HEK293 (cell line): Measurements from ENCODE around the gene TAGAP.

Experiments used
- CTCF ChIA-PET: fragments of 350-600 bp; formaldehyde crosslinking; extraction: SDS; loops from one replicate; lab custom pipeline; 2021; ENCODE audit warnings: antibody characterized with exemption; lab: Yijun Ruan, JAX
- POLR2A ChIA-PET: fragments of 300-600 bp; formaldehyde crosslinking; extraction: SDS; loops from one replicate; lab custom pipeline; 2020; ENCODE audit warnings: antibody characterized with exemption, inconsistent platforms; lab: Yijun Ruan, JAX
- H3K27ac ChIP-seq: fragments of 200-500 bp; sonication (Bioruptor generic); 2 replicates; pipeline ENCODE4 v1.5.1; 2014; ENCODE audit warnings: low read depth, low read length, control low read depth, inconsistent platforms; ENCODE audit errors: extremely low read depth
- H3K36me3 ChIP-seq, 2 experiments: fragments of 200-500 bp in 1 of 2; sonication (Bioruptor generic) in 1 of 2; 1 replicate in 1 of 2; 2 replicates in 1 of 2; pipeline ENCODE4 v1.5.1; 2014 to 2017; ENCODE audit warnings: inconsistent platforms in 2 of 2, low read length in 2 of 2; ENCODE audit not compliant: control insufficient read depth in 2 of 2, insufficient read depth in 1 of 2
- H3K4me1 ChIP-seq: fragments of 200-500 bp; sonication (Bioruptor generic); 2 replicates; pipeline ENCODE4 v1.5.1; 2014; ENCODE audit warnings: mild to moderate bottlenecking, low read length, inconsistent platforms; ENCODE audit not compliant: control insufficient read depth, insufficient read depth
- H3K4me3 ChIP-seq: 2 replicates; pipeline ENCODE4 v1.5.1; 2011; ENCODE audit warnings: low read depth, mild to moderate bottlenecking, control low read depth, low read length, moderate library complexity
- H3K9me3 ChIP-seq: fragments of 200-500 bp; sonication (Bioruptor generic); 2 replicates; pipeline ENCODE4 v1.5.1; 2014; ENCODE audit warnings: low read depth, low read length, inconsistent platforms; ENCODE audit not compliant: control insufficient read depth, insufficient read depth
- BCL11B ChIP-seq: fragments of 450-650 bp; formaldehyde crosslinking; IDR thresholded peaks from 2 replicates; pipeline ENCODE4 v1.5.1; 2016; ENCODE audit warnings: low read depth, missing biosample characterization, missing genetic modification characterization
- EGR2 ChIP-seq: fragments of 450-650 bp; formaldehyde crosslinking; IDR thresholded peaks from 2 replicates; pipeline ENCODE4 v1.5.1; 2016; ENCODE audit warnings: low read depth, missing biosample characterization, missing genetic modification characterization
- GFI1B ChIP-seq: fragments of 450-650 bp; formaldehyde crosslinking; IDR thresholded peaks from 2 replicates; pipeline ENCODE4 v1.5.1; 2016; ENCODE audit warnings: missing biosample characterization, missing genetic modification characterization
- GLIS1 ChIP-seq: fragments of 450-650 bp; formaldehyde crosslinking; IDR thresholded peaks from 2 replicates; pipeline ENCODE4 v1.5.1; 2016; ENCODE audit warnings: missing biosample characterization, missing genetic modification characterization
- HOXA7 ChIP-seq: sonication (generic); formaldehyde crosslinking; IDR thresholded peaks from 2 replicates; pipeline ENCODE4 v1.8.1; 2022; ENCODE audit warnings: missing genetic modification reagents, borderline replicate concordance
- KLF8 ChIP-seq: fragments of 450-650 bp; formaldehyde crosslinking; IDR thresholded peaks from 2 replicates; pipeline ENCODE4 v1.5.1; 2016; ENCODE audit warnings: missing biosample characterization, missing genetic modification characterization
- REPIN1 ChIP-seq: fragments of 450-650 bp; formaldehyde crosslinking; IDR thresholded peaks from 2 replicates; pipeline ENCODE4 v1.5.1; 2017; ENCODE audit warnings: missing biosample characterization, missing genetic modification characterization, low read depth
- SALL2 ChIP-seq: fragments of 450-650 bp; formaldehyde crosslinking; IDR thresholded peaks from 2 replicates; pipeline ENCODE4 v1.5.0; 2017; ENCODE audit warnings: missing biosample characterization, mild to moderate bottlenecking, missing genetic modification characterization, borderline replicate concordance
- SP7 ChIP-seq: fragments of 450-650 bp; formaldehyde crosslinking; IDR thresholded peaks from 2 replicates; pipeline ENCODE4 v1.5.1; 2016; ENCODE audit warnings: missing biosample characterization, missing genetic modification characterization
- ZBTB8A ChIP-seq: fragments of 450-650 bp; formaldehyde crosslinking; IDR thresholded peaks from 2 replicates; pipeline ENCODE4 v1.5.1; 2016; ENCODE audit warnings: missing biosample characterization, missing genetic modification characterization
- ZFHX2 ChIP-seq: fragments of 450-650 bp; formaldehyde crosslinking; conservative IDR thresholded peaks from 2 replicates; pipeline ENCODE4 v1.5.1; 2016; ENCODE audit warnings: missing biosample characterization, missing genetic modification characterization
- ZNF112 ChIP-seq: fragments of 450-650 bp; formaldehyde crosslinking; IDR thresholded peaks from 2 replicates; pipeline ENCODE4 v1.5.0; 2017; ENCODE audit warnings: missing biosample characterization, missing genetic modification characterization
- ZNF121 ChIP-seq: fragments of 450-650 bp; formaldehyde crosslinking; IDR thresholded peaks from 2 replicates; pipeline ENCODE4 v1.5.1; 2016; ENCODE audit warnings: missing biosample characterization, missing genetic modification characterization
- ZNF133 ChIP-seq: fragments of 450-650 bp; formaldehyde crosslinking; IDR thresholded peaks from 2 replicates; pipeline ENCODE4 v1.5.1; 2016; ENCODE audit warnings: missing biosample characterization, missing genetic modification characterization
- ZNF223 ChIP-seq: fragments of 450-650 bp; formaldehyde crosslinking; IDR thresholded peaks from 2 replicates; pipeline ENCODE4 v1.5.1; 2016; ENCODE audit warnings: missing biosample characterization, missing genetic modification characterization
- ZNF391 ChIP-seq: fragments of 450-650 bp; formaldehyde crosslinking; IDR thresholded peaks from 2 replicates; pipeline ENCODE4 v1.5.1; 2016; ENCODE audit warnings: low read depth, missing biosample characterization, missing genetic modification characterization, borderline replicate concordance
- ZNF394 ChIP-seq: fragments of 450-650 bp; formaldehyde crosslinking; IDR thresholded peaks from 2 replicates; pipeline ENCODE4 v1.5.1; 2016; ENCODE audit warnings: missing biosample characterization, missing genetic modification characterization, mild to moderate bottlenecking, moderate library complexity, borderline replicate concordance
- ZNF623 ChIP-seq: fragments of 450-650 bp; formaldehyde crosslinking; IDR thresholded peaks from 2 replicates; pipeline ENCODE4 v1.5.1; 2016; ENCODE audit warnings: missing biosample characterization, missing genetic modification characterization
- ZNF624 ChIP-seq: fragments of 450-650 bp; formaldehyde crosslinking; IDR thresholded peaks from 2 replicates; pipeline ENCODE4 v1.5.1; 2017; ENCODE audit warnings: missing biosample characterization, missing genetic modification characterization
- ZNF629 ChIP-seq: fragments of 450-650 bp; formaldehyde crosslinking; IDR thresholded peaks from 2 replicates; pipeline ENCODE4 v1.5.1; 2017; ENCODE audit warnings: missing biosample characterization, missing genetic modification characterization
- ZNF830 ChIP-seq: fragments of 450-650 bp; IDR thresholded peaks from 2 replicates; pipeline ENCODE4 v1.5.0; 2018; ENCODE audit warnings: missing biosample characterization, missing genetic modification characterization, low read depth, mild to moderate bottlenecking, moderate library complexity
- ZXDB ChIP-seq: fragments of 450-650 bp; formaldehyde crosslinking; IDR thresholded peaks from 2 replicates; pipeline ENCODE4 v1.5.1; 2016; ENCODE audit warnings: missing biosample characterization, missing genetic modification characterization
- TF ChIP-seq, protein P1 (sequence below): fragments of 450-650 bp; formaldehyde crosslinking; IDR thresholded peaks from 2 replicates; pipeline ENCODE4 v1.5.1; 2016; ENCODE audit warnings: missing biosample characterization, missing genetic modification characterization
- TF ChIP-seq, protein P2 (sequence below): IDR thresholded peaks from 2 replicates; pipeline ENCODE4 v1.6.1; 2011; ENCODE audit warnings: mild to moderate bottlenecking, low read depth, low read length, borderline replicate concordance
- TF ChIP-seq, protein P3 (sequence below): fragments of 450-650 bp; formaldehyde crosslinking; IDR thresholded peaks from 2 replicates; pipeline ENCODE4 v1.5.1; 2016; ENCODE audit warnings: missing biosample characterization, missing genetic modification characterization

TAGAP gene

DNA sequence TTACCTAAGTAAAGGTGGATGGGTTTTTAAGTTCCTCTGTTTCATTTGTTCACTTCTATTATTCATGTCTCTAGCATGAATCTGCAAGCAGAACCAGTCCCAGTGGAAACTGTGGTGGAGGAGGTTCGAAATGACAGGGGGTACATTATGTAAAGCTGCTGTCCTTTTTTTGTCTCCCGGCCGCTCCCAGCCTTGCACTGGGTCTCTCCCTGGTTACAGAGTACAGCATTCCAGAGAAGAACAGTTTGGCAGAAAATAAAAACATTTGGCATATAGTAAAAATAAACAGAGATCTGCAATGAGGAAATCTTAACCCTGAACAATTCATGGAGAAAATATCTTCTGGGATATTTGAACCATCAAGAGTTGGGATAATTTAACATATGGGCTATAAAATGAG, 34.6 kb upstream of the TAGAP start:
- no peak for TF ChIP-seq HOXA7 (CRISPR knock-in tag)
- no peak for TF ChIP-seq ZBTB8A (tag by site-specific recombination)
- TF ChIP-seq, protein P1, sequence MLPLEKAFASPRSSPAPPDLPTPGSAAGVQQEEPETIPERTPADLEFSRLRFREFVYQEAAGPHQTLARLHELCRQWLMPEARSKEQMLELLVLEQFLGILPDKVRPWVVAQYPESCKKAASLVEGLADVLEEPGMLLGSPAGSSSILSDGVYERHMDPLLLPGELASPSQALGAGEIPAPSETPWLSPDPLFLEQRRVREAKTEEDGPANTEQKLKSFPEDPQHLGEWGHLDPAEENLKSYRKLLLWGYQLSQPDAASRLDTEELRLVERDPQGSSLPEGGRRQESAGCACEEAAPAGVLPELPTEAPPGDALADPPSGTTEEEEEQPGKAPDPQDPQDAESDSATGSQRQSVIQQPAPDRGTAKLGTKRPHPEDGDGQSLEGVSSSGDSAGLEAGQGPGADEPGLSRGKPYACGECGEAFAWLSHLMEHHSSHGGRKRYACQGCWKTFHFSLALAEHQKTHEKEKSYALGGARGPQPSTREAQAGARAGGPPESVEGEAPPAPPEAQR, result no peak
- TF ChIP-seq ZNF830 (tag by site-specific recombination), result no peak
- TF ChIP-seq GFI1B (tag by site-specific recombination), result no peak
- TF ChIP-seq ZNF133 (tag by site-specific recombination), result no peak
- ChIA-PET CTCF (interaction anchor here (0.9 to 1.3 kb wide), 4 partner anchors 24 to 107 kb away, joined by 3 to 5 read pairs (median 4); no protein-coding TSS in a partner anchor), POLR2A (no interaction called here)
- Histone ChIP-seq H3K4me1 (no peaks in the 10 kb centered on the region), H3K27ac (no peak overlapping the region), H3K36me3 (no peaks in the 10 kb centered on the region), H3K9me3 (no peaks in the 10 kb centered on the region), H3K4me3 (no peak overlapping the region)

DNA sequence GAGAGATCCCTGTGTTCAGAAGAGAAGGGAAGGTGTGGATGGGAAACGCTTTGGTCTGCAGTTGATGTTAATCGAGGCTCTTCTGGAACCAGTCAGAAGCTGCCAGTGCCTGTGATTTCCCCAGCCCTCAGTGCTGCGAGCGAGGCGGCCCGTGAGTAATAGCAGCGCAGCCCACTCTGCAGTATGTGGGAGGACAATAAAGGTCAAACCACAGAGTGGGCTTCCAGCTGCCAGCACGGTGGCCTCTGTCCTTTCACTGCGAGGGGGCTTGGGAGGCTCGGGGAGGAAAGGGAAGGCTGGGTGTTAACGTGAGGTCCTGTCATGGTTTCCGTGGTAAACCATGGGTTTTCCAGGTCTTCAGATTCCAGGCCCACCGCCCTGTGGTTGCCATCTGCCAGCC, 32.3 kb upstream of the TAGAP start:
- Histone ChIP-seq H3K4me1 (no peaks in the 10 kb centered on the region), H3K27ac (no peak overlapping the region), H3K4me3 (no peak overlapping the region), H3K9me3 (no peaks in the 10 kb centered on the region), H3K36me3 (no peaks in the 10 kb centered on the region)
- POLR2A ChIA-PET, result no interaction called here
- no peak for TF ChIP-seq ZXDB (tag by site-specific recombination)
- TF ChIP-seq ZNF391 (tag by site-specific recombination), result no peak
- peak; percentile 46 for TF ChIP-seq ZFHX2 (tag by site-specific recombination)
- TF ChIP-seq BCL11B (tag by site-specific recombination), result no peak
- TF ChIP-seq EGR2 (tag by site-specific recombination), result peak; percentile 62
- CTCF ChIA-PET, result interaction anchor here (1.1 kb wide), 1 partner anchor 13 kb away, joined by 3 read pairs; no protein-coding TSS in a partner anchor

DNA sequence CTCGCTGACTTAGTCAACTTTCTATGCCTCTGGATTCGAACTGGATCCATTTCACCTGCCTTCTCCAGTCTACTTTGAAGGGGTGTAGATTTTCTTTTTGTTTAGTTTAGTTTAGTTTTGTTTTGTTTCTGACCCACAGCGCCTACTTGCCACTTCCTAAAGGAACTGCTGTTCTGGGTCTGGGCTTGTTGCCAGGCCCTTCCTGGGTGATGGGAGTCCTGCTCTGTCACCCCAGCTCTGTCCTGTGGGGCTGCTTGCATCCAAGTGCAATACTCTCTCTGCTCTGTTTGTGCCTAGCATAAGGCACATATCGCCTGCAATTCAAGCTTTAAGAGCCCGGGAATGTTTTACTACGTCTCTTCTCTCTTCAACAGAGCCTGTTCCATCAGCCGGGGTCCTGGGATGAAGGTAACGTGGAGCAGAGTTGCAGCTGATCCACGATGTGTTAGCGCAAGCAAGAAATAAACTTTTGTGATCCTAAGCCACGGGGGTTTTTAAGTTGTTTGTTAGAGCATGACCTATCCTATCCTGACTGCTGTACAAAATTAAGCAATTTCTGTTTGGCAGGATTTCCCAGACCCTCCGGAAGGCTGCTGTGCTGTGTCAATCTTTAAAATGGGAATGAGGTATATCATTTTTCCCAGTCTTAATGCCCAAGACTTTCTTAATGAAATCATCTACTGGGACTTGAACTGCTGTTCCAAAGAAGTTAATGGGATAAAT, 30.9 kb upstream of the TAGAP start:
- H3K4me3 ChIP-seq, result no peak overlapping the region
- POLR2A ChIA-PET, result no interaction called here

DNA sequence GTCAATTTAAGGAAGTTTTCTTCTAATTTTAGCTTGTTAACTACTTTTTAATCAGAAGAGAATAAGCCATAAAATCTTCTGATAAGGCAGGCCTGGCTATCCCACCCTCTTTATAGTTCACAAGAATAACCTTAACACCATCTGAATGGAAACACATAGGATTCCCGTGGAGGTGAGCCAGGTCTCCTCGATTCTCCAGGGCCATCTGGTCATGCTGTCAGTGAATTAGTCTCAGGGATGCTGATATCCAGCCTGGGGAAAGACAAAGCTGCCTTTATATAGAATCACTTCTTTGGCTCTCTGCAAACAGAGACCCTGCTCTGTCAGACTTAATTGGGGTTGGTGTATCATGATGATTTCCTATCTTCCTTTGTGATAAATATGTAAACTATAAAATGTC, 30.1 kb upstream of the TAGAP start:
- H3K27ac ChIP-seq, result no peak overlapping the region
- H3K4me1 ChIP-seq, result no peaks in the 10 kb centered on the region
- POLR2A ChIA-PET, result no interaction called here
- H3K4me3 ChIP-seq, result no peak overlapping the region
- H3K36me3 ChIP-seq, result no peaks in the 10 kb centered on the region
- H3K9me3 ChIP-seq, result no peaks in the 10 kb centered on the region
- CTCF ChIA-PET, result interaction anchor here (0.5 to 1.4 kb wide), 6 partner anchors 30 to 558 kb away, joined by 3 to 5 read pairs (median 3); no protein-coding TSS in a partner anchor
- TF ChIP-seq, protein P2, sequence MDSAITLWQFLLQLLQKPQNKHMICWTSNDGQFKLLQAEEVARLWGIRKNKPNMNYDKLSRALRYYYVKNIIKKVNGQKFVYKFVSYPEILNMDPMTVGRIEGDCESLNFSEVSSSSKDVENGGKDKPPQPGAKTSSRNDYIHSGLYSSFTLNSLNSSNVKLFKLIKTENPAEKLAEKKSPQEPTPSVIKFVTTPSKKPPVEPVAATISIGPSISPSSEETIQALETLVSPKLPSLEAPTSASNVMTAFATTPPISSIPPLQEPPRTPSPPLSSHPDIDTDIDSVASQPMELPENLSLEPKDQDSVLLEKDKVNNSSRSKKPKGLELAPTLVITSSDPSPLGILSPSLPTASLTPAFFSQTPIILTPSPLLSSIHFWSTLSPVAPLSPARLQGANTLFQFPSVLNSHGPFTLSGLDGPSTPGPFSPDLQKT, result no peak
- TF ChIP-seq ZNF121 (tag by site-specific recombination) (no peak), REPIN1 (tag by site-specific recombination) (no peak), ZNF223 (no peak), SALL2 (no peak), KLF8 (no peak), GLIS1 (tag by site-specific recombination) (no peak), ZNF623 (tag by site-specific recombination) (no peak), ZNF112 (tag by site-specific recombination) (no peak), ZNF394 (tag by site-specific recombination) (no peak)
- TF ChIP-seq, protein P3, sequence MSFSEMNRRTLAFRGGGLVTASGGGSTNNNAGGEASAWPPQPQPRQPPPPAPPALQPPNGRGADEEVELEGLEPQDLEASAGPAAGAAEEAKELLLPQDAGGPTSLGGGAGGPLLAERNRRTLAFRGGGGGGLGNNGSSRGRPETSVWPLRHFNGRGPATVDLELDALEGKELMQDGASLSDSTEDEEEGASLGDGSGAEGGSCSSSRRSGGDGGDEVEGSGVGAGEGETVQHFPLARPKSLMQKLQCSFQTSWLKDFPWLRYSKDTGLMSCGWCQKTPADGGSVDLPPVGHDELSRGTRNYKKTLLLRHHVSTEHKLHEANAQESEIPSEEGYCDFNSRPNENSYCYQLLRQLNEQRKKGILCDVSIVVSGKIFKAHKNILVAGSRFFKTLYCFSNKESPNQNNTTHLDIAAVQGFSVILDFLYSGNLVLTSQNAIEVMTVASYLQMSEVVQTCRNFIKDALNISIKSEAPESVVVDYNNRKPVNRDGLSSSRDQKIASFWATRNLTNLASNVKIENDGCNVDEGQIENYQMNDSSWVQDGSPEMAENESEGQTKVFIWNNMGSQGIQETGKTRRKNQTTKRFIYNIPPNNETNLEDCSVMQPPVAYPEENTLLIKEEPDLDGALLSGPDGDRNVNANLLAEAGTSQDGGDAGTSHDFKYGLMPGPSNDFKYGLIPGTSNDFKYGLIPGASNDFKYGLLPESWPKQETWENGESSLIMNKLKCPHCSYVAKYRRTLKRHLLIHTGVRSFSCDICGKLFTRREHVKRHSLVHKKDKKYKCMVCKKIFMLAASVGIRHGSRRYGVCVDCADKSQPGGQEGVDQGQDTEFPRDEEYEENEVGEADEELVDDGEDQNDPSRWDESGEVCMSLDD (tag by site-specific recombination), result no peak

More for the DNA sequence above, 30.9 kb upstream of the TAGAP start:
- no peaks in the 10 kb centered on the region for H3K36me3 ChIP-seq
- CTCF ChIA-PET, result interaction anchor here (0.9 to 1.1 kb wide), 3 partner anchors 12 to 33 kb away, joined by 3 to 5 read pairs (median 3); no protein-coding TSS in a partner anchor
- H3K4me1 ChIP-seq, result no peaks in the 10 kb centered on the region
- no peak overlapping the region for H3K27ac ChIP-seq
- no peak for TF ChIP-seq ZNF624 (tag by site-specific recombination)
- TF ChIP-seq BCL11B (tag by site-specific recombination), result no peak
- TF ChIP-seq SP7 (tag by site-specific recombination), result no peak
- no peak for TF ChIP-seq ZNF629 (tag by site-specific recombination)
- H3K9me3 ChIP-seq, result no peaks in the 10 kb centered on the region
